HepG2 (cell line): ENCODE results near the gene ACADVL. TPM values are rescaled to one million over a fixed set of nuclear protein-coding genes. Genes with fewer than 3 reads are reported as not detected.

Experiments
- CAMTA2 ChIP-seq: sonication (generic); formaldehyde crosslinking; IDR thresholded peaks from 2 replicates; pipeline ENCODE4 v1.4.0; 2020; ENCODE audit warnings: mild to moderate bottlenecking, missing genetic modification reagents, borderline replicate concordance
- CBFB ChIP-seq: sonication (generic); formaldehyde crosslinking; IDR thresholded peaks from 2 replicates; pipeline ENCODE4 v1.4.0; 2020; ENCODE audit warnings: missing genetic modification reagents
- FOXJ3 ChIP-seq: sonication (generic); formaldehyde crosslinking; IDR thresholded peaks from 2 replicates; pipeline ENCODE4 v1.4.0; 2020; ENCODE audit warnings: missing genetic modification reagents, mild to moderate bottlenecking, borderline replicate concordance
- IRX3 ChIP-seq: sonication (generic); formaldehyde crosslinking; IDR thresholded peaks from 2 replicates; pipeline ENCODE4 v1.8.1; 2023; ENCODE audit warnings: mild to moderate bottlenecking, low read depth, missing genetic modification reagents, borderline replicate concordance
- KLF9 ChIP-seq: IDR thresholded peaks from 2 replicates; pipeline ENCODE4 v1.6.1; 2016; ENCODE audit warnings: low read depth
- MEF2D ChIP-seq: sonication (generic); formaldehyde crosslinking; IDR thresholded peaks from 2 replicates; pipeline ENCODE4 v1.5.1; 2020; ENCODE audit warnings: mild to moderate bottlenecking, missing genetic modification reagents
- MTA3 ChIP-seq: sonication (generic); formaldehyde crosslinking; IDR thresholded peaks from 2 replicates; pipeline ENCODE4 v1.4.0; 2020; ENCODE audit warnings: missing genetic modification reagents
- MTF2 ChIP-seq: sonication (generic); formaldehyde crosslinking; IDR thresholded peaks from 2 replicates; pipeline ENCODE4 v1.5.0; 2020; ENCODE audit warnings: missing genetic modification reagents, borderline replicate concordance
- PAX8 ChIP-seq: sonication (generic); formaldehyde crosslinking; IDR thresholded peaks from 2 replicates; pipeline ENCODE4 v1.8.0; 2022; ENCODE audit warnings: mild to moderate bottlenecking, missing genetic modification reagents, borderline replicate concordance
- PHF20 ChIP-seq: sonication (generic); formaldehyde crosslinking; IDR thresholded peaks from 2 replicates; pipeline ENCODE4 v1.5.0; 2020; ENCODE audit warnings: mild to moderate bottlenecking, missing genetic modification reagents
- PHF5A ChIP-seq: IDR thresholded peaks from one replicate; pipeline ENCODE4 v1.6.1; 2018; ENCODE audit warnings: low read depth, missing genetic modification reagents; ENCODE audit not compliant: unreplicated experiment
- POLR2AphosphoS2 ChIP-seq: IDR thresholded peaks from 2 replicates; pipeline ENCODE4 v1.6.1; 2011; ENCODE audit warnings: low read depth, low read length, improper control_type of control experiment
- SPEN ChIP-seq: sonication (generic); formaldehyde crosslinking; IDR thresholded peaks from 2 replicates; pipeline ENCODE4 v1.5.1; 2020; ENCODE audit warnings: low read depth, mild to moderate bottlenecking, missing genetic modification reagents
- TCF12 ChIP-seq, 2 experiments: fragments of 450-650 bp in 1 of 2; sonication (generic) in 1 of 2; formaldehyde crosslinking in 1 of 2; IDR thresholded peaks; 2 replicates each; pipeline versions ENCODE4 v1.6.1 to v1.8.0; 2017 to 2022; ENCODE audit warnings: antibody characterized with exemption in 1 of 2, mild to moderate bottlenecking in 1 of 2, missing genetic modification reagents in 1 of 2, moderate library complexity in 1 of 2
- ZFAT ChIP-seq: sonication (generic); formaldehyde crosslinking; conservative IDR thresholded peaks from 2 replicates; pipeline ENCODE4 v1.8.1; 2023; ENCODE audit warnings: missing genetic modification reagents, inconsistent platforms
- ZFP36L2 ChIP-seq: sonication (generic); formaldehyde crosslinking; IDR thresholded peaks from 2 replicates; pipeline ENCODE4 v1.4.0; 2020; ENCODE audit warnings: missing genetic modification reagents
- ZFP37 ChIP-seq: sonication (generic); formaldehyde crosslinking; IDR thresholded peaks from 2 replicates; pipeline ENCODE4 v1.4.0; 2020; ENCODE audit warnings: missing genetic modification reagents, borderline replicate concordance
- ZNF143 ChIP-seq: sonication (generic); formaldehyde crosslinking; IDR thresholded peaks from 2 replicates; pipeline ENCODE4 v1.4.0; 2020; ENCODE audit warnings: missing genetic modification reagents
- ZNF563 ChIP-seq: sonication (generic); formaldehyde crosslinking; IDR thresholded peaks from 2 replicates; pipeline ENCODE4 v1.8.0; 2022; ENCODE audit warnings: mild to moderate bottlenecking, moderate library complexity, missing genetic modification reagents
- ZNF652 ChIP-seq: IDR thresholded peaks from 2 replicates; pipeline ENCODE4 v1.6.1; 2016; ENCODE audit warnings: low read depth, borderline replicate concordance
- ZNF775 ChIP-seq: sonication (generic); formaldehyde crosslinking; IDR thresholded peaks from 2 replicates; pipeline ENCODE4 v1.4.0; 2020; ENCODE audit warnings: missing genetic modification reagents, mild to moderate bottlenecking, moderate library complexity, borderline replicate concordance
- ZNF780A ChIP-seq: sonication (generic); formaldehyde crosslinking; IDR thresholded peaks from 2 replicates; pipeline ENCODE4 v1.8.0; 2022; ENCODE audit warnings: mild to moderate bottlenecking, missing genetic modification reagents, moderate library complexity
- polyA plus RNA-seq, 8 experiments: library from polyadenylated mRNA; depleted of rRNA in 3 of 8; stranded (reverse) in 7 of 8; unstranded in 1 of 8; fragments of >200 nt; fragmentation: Illumina TruSeq in 4 of 8; extraction: Trizol in 4 of 8; gene quantifications; 2 replicates each; pipeline versions ENCODE4 v1.2.1 to v1.2.3, GENCODE V29; 2011 to 2016; ENCODE audit warnings: low read depth in 4 of 8, missing spikeins in 1 of 8, mixed read lengths in 1 of 8; ENCODE audit not compliant: insufficient read depth in 1 of 8
- total RNA-seq, 5 experiments: library from RNA; depleted of rRNA; stranded (reverse); fragments of >200 nt; fragmentation: Illumina TruSeq; extraction: Trizol; gene quantifications; 2 replicates each; pipeline ENCODE4 v1.2.3, GENCODE V29; 2016; ENCODE audit warnings: low read depth in 1 of 5
- TF ChIP-seq, protein P1 (sequence below): sonication (generic); formaldehyde crosslinking; IDR thresholded peaks from 2 replicates; pipeline ENCODE4 v1.5.1; 2020; ENCODE audit warnings: missing genetic modification reagents, mild to moderate bottlenecking, borderline replicate concordance
- TF ChIP-seq, protein P2 (sequence below): sonication (generic); formaldehyde crosslinking; IDR thresholded peaks from 2 replicates; pipeline ENCODE4 v1.9.0; 2021; ENCODE audit warnings: missing genetic modification reagents, borderline replicate concordance
- TF ChIP-seq, protein P3 (sequence below): sonication (generic); formaldehyde crosslinking; IDR thresholded peaks from 2 replicates; pipeline ENCODE4 v1.8.0; 2022; ENCODE audit warnings: mild to moderate bottlenecking, missing genetic modification reagents, moderate library complexity

The ACADVL gene
- total and polyA plus RNA-seq, 2 of the 13 experiments (the other 11 are each of a cell fraction or from before 2014, with no cell fraction given): 219 to 412 TPM

DNA sequence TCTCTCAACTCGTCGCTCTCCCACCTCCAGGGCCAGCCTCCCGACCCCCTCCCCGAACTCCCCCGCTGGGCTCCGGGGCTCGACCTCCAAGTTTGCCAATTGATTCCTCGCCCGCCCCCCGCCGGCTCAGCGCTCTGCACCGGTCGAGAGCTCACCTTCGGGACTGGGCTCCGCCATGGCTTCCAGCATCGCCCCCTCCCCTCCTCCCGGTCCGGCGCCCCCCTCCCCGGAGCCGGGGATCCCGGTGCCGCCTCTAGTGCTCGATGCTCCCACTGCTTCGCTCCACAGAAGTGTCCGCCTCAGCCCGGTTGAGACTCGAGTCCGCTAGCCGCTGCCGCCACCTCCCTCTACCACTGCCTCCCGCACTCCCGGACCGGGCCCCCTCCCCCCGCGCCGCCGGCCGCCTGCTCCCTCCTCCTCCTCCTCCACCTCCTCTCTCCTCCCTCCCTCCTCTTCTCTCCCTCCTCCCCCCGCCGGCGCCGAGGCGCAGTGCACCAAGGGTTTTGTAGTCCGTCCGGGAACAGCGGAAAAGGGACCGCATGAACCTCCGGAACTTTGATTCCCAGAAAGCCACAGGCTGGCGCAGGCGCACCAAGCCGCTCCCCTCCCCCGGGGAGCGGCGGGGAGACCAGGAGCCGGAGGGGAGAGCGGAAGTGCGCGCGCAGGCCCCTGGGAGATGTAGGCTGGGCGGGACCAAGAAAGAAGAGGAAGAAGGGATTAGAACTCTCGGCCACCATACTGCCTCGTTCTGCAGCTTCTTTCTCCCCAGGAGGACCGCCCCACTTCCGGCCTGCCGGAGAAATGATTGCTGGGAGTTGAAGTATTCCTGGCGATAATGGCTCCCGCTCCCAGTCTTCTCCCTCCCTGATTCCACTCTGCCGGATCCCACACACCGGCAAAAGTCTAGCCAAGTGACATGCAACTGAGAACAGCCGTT lies 19.6 kb downstream of the ACADVL start, which contains the start of gene PHF23 (continued):
- TF ChIP-seq, protein P1, sequence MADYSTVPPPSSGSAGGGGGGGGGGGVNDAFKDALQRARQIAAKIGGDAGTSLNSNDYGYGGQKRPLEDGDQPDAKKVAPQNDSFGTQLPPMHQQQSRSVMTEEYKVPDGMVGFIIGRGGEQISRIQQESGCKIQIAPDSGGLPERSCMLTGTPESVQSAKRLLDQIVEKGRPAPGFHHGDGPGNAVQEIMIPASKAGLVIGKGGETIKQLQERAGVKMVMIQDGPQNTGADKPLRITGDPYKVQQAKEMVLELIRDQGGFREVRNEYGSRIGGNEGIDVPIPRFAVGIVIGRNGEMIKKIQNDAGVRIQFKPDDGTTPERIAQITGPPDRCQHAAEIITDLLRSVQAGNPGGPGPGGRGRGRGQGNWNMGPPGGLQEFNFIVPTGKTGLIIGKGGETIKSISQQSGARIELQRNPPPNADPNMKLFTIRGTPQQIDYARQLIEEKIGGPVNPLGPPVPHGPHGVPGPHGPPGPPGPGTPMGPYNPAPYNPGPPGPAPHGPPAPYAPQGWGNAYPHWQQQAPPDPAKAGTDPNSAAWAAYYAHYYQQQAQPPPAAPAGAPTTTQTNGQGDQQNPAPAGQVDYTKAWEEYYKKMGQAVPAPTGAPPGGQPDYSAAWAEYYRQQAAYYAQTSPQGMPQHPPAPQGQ (CRISPR knock-in tag): no peak
- TF ChIP-seq POLR2AphosphoS2 (peak; percentile 87), PHF5A (CRISPR knock-in tag) (peak; percentile 77), ZFAT (CRISPR knock-in tag) (no peak), FOXJ3 (CRISPR knock-in tag) (no peak), MEF2D (CRISPR knock-in tag) (peak; percentile 71), CAMTA2 (no peak), ZNF652 (no peak), IRX3 (no peak), KLF9 (no peak), PAX8 (CRISPR knock-in tag) (no peak), ZNF780A (0 out of 2 replicates have a peak, but pooled peaks have one; percentile 27), ZNF563 (CRISPR knock-in tag) (peak; percentile 54; the same call in 1 of the 2 replicates), ZNF143 (CRISPR knock-in tag) (peak; percentile 93), SPEN (CRISPR knock-in tag) (peak; percentile 54; the same call in 1 of the 2 replicates), ZFP37 (CRISPR knock-in tag) (no peak), TCF12 (IDR thresholded peaks at IDR 0.05) (no peak), TCF12 (CRISPR knock-in tag; IDR thresholded peaks at IDR 0.05) (no peak), ZNF775 (0 out of 2 replicates have a peak, but pooled peaks have one; percentile 74), PHF20 (CRISPR knock-in tag) (0 out of 2 replicates have a peak, but pooled peaks have one; percentile 22), CBFB (CRISPR knock-in tag) (peak; percentile 65), ZFP36L2 (CRISPR knock-in tag) (no peak), MTA3 (CRISPR knock-in tag) (no peak), MTF2 (CRISPR knock-in tag) (no peak)
- TF ChIP-seq, protein P2, sequence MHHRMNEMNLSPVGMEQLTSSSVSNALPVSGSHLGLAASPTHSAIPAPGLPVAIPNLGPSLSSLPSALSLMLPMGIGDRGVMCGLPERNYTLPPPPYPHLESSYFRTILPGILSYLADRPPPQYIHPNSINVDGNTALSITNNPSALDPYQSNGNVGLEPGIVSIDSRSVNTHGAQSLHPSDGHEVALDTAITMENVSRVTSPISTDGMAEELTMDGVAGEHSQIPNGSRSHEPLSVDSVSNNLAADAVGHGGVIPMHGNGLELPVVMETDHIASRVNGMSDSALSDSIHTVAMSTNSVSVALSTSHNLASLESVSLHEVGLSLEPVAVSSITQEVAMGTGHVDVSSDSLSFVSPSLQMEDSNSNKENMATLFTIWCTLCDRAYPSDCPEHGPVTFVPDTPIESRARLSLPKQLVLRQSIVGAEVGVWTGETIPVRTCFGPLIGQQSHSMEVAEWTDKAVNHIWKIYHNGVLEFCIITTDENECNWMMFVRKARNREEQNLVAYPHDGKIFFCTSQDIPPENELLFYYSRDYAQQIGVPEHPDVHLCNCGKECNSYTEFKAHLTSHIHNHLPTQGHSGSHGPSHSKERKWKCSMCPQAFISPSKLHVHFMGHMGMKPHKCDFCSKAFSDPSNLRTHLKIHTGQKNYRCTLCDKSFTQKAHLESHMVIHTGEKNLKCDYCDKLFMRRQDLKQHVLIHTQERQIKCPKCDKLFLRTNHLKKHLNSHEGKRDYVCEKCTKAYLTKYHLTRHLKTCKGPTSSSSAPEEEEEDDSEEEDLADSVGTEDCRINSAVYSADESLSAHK (CRISPR knock-in tag): no peak
- TF ChIP-seq, protein P3, sequence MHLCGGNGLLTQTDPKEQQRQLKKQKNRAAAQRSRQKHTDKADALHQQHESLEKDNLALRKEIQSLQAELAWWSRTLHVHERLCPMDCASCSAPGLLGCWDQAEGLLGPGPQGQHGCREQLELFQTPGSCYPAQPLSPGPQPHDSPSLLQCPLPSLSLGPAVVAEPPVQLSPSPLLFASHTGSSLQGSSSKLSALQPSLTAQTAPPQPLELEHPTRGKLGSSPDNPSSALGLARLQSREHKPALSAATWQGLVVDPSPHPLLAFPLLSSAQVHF (CRISPR knock-in tag): no peak
